ENCODE measurements around the gene IQCE. TPM values are rescaled to one million over a fixed set of nuclear protein-coding genes. Genes with fewer than 3 reads are reported as not detected.

Gene IQCE
- polyA plus RNA-seq (15.2 and 21.2 TPM in 2 replicates), polyA minus RNA-seq (32.5 and 37.3 TPM in 2 replicates)

- Histone ChIP-seq H3K9me2 (ENCODE audit: insufficient read depth, low read length) (no peaks in the 10 kb centered on the region), H3K36me3 (ENCODE audit: insufficient read depth, low read length) (no peaks in the 10 kb centered on the region), H4K20me1 (ENCODE audit: insufficient read depth) (no peaks in the 10 kb centered on the region), H3K27me3 (ENCODE audit: insufficient read depth, low read depth, low read length) (no peaks in the 10 kb centered on the region), H3K4me3 (ENCODE audit: low read length) (peak within 1 kb of the TSS; percentile 95), H3K9ac (ENCODE audit: low read length) (peak within 1 kb of the TSS; percentile 72), H3F3A (ENCODE audit: insufficient read depth, low read length, poor library complexity, severe bottlenecking) (no peaks in the 10 kb centered on the region), H3K9me3 (ENCODE audit: low read length) (no peaks in the 10 kb centered on the region), H3K27ac (ENCODE audit: low read length) (peak within 1 kb of the TSS; percentile 39), H3K4me2 (ENCODE audit: low read length) (no peak within 1 kb of the TSS), H2AFZ (ENCODE audit: low read depth, low read length) (peak within 1 kb of the TSS; percentile 60), H3K79me2 (replicated peaks; ENCODE audit: insufficient read depth, low read length) (peaks cover 17% of the 10 kb centered on the region)
- TF ChIP-seq RAD21 (conservative IDR thresholded peaks at IDR 0.05): peak; percentile 36
- TF ChIP-seq REST (IDR thresholded peaks at IDR 0.05; ENCODE audit: borderline replicate concordance): no peak
- TF ChIP-seq SMC3 (conservative IDR thresholded peaks at IDR 0.05; ENCODE audit: poor library complexity): peak; percentile 56
- peak; percentile 28 for TF ChIP-seq POLR2AphosphoS5 (IDR thresholded peaks at IDR 0.05)
- peak; percentile 52 for TF ChIP-seq EP300 (conservative IDR thresholded peaks at IDR 0.05; ENCODE audit: poor library complexity, severe bottlenecking)
- TF ChIP-seq CTCF (IDR thresholded peaks at IDR 0.05; ENCODE audit: poor library complexity, severe bottlenecking): peak; percentile 28
- no peak for TF ChIP-seq EZH2 (IDR thresholded peaks at IDR 0.05; ENCODE audit: borderline replicate concordance, insufficient read depth, low read length, poor library complexity, severe bottlenecking)
- TF ChIP-seq TAF1 (IDR thresholded peaks at IDR 0.05; ENCODE audit: low read depth): no peak
- TF ChIP-seq MXI1 (conservative IDR thresholded peaks at IDR 0.05; ENCODE audit: poor library complexity, severe bottlenecking): peak; percentile 91
Observed at GRCh38 chr7:2558629-2559282, at the start of gene IQCE. IQCE (plus strand) TSS chr7:2558979; CDS start chr7:2559182, 203 bp downstream.

GRCh38 chr7:2509298-2509906, 49.4 kb upstream of the IQCE start:
- Histone ChIP-seq H3K27ac (ENCODE audit: low read length) (no peak overlapping the region), H3K4me2 (ENCODE audit: low read length) (no peak overlapping the region)
- TF ChIP-seq POLR2AphosphoS5 (IDR thresholded peaks at IDR 0.05) (no peak), SMC3 (conservative IDR thresholded peaks at IDR 0.05; ENCODE audit: poor library complexity) (no peak), RAD21 (conservative IDR thresholded peaks at IDR 0.05) (no peak), REST (IDR thresholded peaks at IDR 0.05; ENCODE audit: borderline replicate concordance) (no peak), TAF1 (IDR thresholded peaks at IDR 0.05; ENCODE audit: low read depth) (no peak), MXI1 (conservative IDR thresholded peaks at IDR 0.05; ENCODE audit: poor library complexity, severe bottlenecking) (no peak), CTCF (IDR thresholded peaks at IDR 0.05; ENCODE audit: poor library complexity, severe bottlenecking) (no peak), EP300 (conservative IDR thresholded peaks at IDR 0.05; ENCODE audit: poor library complexity, severe bottlenecking) (no peak), EZH2 (IDR thresholded peaks at IDR 0.05; ENCODE audit: borderline replicate concordance, insufficient read depth, low read length, poor library complexity, severe bottlenecking) (no peak)

More at GRCh38 chr7:2509298-2509906, 49.4 kb upstream of the IQCE start:
- H4K20me1 ChIP-seq (ENCODE audit: insufficient read depth): no peaks in the 10 kb centered on the region
- no peaks in the 10 kb centered on the region for H3K36me3 ChIP-seq (ENCODE audit: insufficient read depth, low read length)
- no peak overlapping the region for H2AFZ ChIP-seq (ENCODE audit: low read depth, low read length)
- no peaks in the 10 kb centered on the region for H3F3A ChIP-seq (ENCODE audit: insufficient read depth, low read length, poor library complexity, severe bottlenecking)
- no peaks in the 10 kb centered on the region for H3K79me2 ChIP-seq (replicated peaks; ENCODE audit: insufficient read depth, low read length)
- H3K4me3 ChIP-seq (ENCODE audit: low read length): no peak overlapping the region
- no peaks in the 10 kb centered on the region for H3K9me2 ChIP-seq (ENCODE audit: insufficient read depth, low read length)
- H3K9ac ChIP-seq (ENCODE audit: low read length): no peak overlapping the region
- no peaks in the 10 kb centered on the region for H3K9me3 ChIP-seq (ENCODE audit: low read length)
- no peaks in the 10 kb centered on the region for H3K27me3 ChIP-seq (ENCODE audit: insufficient read depth, low read depth, low read length)

Data from neural cell (in vitro differentiated cells).